HG03064 (cell line): ENCODE results near the gene RAI14.
"Not testable (repeated sequence)": the region's sequence is repeated elsewhere in the genome, so short reads cannot be mapped to it uniquely, and the experiment has no call there.

Source experiments
- ATAC-seq: cut with Tn5 transposase; IDR thresholded peaks from one replicate; pipeline ENCODE4 v1.9.1; 2021; ENCODE audit warnings: low read depth; ENCODE audit not compliant: unreplicated experiment

The RAI14 gene

DNA sequence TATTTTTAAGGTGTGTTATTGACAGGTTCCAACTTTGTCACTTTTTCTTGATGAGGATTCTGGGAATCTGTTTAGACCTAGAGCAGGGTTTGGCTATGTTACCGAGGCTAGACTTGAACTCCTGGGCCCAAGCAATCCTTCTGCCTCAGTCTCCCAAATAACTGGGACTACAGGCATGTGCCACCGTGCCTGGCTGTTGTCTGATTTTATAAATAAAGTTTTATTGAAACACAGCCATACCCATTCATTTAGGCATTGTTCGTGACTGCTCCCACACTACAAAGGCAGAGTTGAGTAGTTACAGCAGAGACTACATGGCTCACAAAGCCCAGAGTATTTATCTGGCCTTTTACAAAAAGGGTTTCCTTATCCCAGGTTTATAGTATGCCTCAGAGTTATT, 102.4 kb downstream of the RAI14 start:
- ATAC-seq = no peak

DNA sequence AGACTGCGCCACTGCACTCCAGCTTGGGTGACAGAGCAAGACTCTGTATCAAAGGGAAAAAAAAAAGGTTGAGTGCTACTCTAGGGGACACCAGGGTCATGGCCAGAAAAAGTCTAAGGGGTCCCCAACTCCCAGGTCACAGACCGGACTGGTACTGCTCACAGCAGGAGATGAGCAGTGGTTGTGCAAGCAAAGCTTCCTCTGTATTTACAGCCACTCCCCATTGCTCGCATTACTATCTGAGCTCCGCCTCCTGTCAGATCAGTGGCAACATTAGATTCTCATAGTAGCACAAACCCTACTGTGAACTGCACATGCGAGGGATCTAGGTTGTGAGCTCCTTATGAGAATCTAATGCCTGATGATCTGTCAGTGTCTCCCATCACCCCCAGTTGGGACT, 103.1 kb downstream of the RAI14 start:
- ATAC-seq = not testable (repeated sequence)

DNA sequence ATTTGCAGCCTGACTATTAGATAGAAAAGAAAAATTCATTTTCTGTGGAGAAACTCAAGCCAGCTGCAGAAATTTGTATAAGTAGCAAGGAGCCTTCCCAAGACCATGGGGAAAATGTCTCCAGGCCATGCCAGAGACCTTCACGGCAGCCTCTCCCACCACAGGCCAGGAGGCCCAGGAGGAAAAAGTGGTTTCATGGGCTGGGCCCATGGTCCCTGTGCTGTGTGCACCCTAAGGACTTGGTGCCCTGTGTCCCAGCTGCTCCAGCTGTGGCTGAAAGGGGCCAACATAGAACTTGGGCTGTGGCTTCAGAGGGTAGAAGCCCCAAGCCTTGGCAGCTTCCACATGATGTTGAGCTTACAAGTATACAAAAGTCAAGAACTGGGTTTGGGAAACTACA, 109.5 kb downstream of the RAI14 start:
- no peak for ATAC-seq

DNA sequence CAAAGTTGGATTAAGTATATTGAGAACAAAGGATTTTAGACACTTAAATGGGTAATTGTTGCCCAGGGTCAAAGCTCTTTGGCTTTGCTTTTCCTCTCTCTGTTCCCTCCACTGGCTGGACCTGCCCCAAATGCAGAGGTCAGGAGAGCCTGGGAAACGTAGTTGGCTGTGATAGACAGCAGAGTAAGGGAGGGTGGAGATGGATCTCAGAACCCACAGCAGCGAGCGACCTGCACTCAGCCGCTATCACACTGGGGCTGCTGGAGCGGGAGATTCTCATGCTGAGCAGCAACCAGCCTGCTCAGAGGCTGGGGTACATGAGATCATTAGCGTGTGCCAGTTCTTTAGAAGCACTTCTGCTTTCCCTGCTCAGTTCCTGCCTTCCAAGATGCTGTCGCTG, 111.1 kb downstream of the RAI14 start:
- no peak for ATAC-seq

DNA sequence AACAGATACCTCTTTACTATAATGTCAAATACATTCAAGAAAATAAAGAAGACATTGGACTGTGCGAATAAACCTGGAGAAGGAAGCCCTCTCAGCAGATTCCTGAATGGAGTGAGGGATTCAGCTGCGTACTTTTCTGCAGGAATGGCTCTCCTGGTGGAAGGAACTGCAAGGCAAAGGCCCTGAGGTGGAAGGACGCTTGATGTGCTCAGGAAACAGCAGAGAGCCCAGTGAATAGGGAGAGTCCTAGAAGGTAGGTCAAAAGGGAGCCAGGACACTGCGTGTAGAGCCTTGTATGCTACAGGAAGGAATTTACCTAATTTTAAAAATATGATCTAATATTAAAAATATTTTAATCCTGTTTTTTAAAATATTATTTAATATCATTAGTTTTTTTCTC, 114.4 kb downstream of the RAI14 start:
- ATAC-seq = no peak

DNA sequence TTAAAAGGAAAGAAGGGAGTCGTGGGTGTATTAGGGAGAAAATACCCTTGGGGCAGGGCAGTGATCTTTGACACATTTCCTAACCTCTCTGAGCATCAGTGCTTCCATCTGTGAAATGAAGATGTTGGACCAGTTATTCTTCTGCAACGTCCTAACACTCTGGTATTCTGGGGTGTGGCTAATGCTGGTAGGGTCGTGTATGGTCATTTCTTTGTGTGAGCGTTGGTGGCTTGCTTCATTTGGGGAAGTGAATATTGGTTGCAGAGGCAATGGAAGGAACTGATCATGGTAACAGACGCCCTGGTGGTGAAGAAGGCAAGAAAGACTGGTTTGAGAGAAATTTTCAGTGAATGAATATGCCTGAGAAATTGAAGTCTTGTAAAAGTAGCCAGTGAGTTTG, 114.9 kb downstream of the RAI14 start:
- no peak for ATAC-seq

DNA sequence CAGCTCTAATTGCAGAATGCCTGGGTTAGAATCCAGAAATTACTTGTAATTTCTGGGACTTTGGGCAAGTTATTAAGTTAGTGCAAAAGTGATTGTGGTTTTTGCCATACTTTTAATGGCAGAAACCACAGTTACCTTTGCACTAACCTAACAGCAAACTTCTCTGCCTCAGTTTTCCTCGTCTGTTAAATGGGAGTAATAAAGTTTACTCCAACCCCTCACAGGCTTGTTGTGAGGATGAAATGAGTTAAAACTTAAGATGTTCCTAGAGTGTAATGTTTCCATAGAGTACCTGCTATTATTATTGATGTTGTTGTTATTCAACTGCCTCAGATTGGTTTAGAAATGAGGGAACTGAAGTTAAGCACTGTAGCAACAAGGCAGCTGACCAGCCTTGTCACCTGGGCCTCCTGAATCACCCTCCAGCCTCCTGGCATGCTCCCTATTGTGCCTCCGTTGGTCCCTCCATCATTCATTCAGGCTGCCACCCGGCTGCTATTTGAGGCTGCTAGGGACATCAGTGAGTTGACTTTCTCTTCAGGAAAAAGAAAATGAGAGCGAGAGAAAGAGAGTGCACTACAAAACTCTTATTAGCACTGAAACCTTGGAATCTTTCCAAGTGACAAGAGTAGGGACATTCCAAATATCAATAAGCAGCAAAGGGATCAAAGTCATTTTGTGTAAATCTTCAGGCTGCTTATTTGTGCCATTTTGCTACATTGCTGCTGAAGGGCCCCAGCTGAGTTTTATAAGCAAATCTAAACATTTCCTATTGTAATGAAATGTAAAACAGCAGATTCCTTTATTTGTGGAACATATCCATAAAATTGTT, 116.4 kb downstream of the RAI14 start:
- no peak for ATAC-seq

DNA sequence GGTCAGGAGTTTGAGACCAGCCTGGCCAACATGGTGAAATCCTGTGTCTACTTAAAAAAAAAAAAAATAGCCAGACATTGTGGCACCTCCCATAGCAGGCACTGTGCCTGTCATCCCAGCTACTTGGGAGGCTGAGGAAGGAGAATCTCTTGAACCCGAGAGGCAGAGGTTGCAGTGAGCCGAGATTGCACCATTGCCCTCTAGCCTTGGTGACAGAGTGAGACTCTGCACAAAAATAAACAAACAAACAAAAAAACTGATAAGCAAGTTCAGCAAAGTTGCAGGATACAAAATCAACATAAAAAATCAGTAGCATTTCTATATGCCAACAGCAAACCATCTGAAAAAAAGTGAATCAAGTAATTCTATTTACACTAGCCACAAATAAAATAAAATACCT, 118.0 kb downstream of the RAI14 start:
- no peak for ATAC-seq

DNA sequence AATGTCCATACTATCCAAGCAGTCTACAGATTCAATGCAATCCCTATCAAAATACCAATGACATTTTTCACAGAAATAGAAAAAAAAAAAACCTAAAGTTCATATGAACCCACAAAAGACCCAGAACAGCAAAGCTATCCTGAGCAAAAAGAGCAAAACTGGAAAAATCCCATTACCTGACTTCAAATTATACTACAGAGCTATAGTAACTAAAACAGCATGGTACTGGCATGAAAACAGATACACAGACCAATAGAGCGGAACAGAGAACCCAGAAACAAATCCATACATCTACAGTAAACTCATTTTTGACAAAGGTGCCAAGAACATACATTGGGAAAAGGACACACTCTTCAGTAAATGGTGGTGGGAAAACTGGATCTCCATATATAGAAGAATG, 118.5 kb downstream of the RAI14 start:
- not testable (repeated sequence) for ATAC-seq

DNA sequence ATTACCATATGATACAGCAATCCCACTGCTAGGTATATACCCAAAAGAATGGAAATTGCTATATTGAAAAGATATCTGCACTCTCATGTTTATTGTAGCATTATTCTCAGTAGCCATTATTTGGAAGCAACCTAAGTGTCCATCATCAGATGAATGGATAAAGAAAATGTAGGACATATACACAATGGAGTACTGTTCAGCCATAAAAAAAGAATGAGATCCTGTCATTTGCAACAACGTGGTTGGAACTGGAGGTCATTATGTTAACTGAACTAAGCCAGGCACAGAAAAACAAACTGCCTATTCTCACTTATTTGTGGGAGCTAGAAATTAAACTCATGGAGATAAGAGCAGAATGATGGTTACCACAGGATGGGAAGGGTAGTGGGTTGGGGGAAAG, 119.8 kb downstream of the RAI14 start:
- no peak for ATAC-seq

DNA sequence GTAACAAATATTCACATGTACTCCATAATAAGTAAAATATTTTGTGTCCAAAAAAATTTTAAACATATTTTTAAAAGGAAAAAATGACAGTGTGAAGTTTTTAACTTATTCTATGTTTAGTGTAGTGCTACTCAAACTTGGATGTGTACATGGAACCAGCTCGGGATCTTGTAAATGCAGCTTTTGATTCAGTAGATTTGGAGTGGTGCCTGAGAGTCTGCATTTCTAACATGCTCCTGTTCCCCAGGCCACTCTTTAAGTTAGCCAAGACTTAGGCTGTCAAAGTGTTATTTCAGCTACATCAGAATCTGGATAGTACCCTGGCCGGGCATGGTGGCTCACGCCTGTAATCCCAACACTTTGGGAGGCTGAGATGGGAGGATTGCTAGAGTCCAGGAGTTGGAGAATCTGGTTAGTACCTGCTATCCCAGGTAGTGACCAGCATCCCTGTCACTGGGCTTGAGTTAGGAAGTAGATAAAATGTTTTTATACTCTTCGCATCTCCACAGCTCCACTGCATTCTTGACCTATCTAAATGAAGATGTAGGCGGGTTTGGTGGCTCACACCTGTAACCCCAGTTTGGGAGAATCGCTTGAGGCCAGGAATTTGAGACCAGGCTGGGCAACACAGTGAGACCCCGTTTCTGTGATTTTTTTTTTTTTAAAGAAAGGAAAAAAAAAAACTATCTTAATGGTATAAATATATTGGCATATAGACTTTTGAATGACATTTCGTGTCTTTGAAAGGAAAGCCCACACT, 122.1 kb downstream of the RAI14 start:
- no peak for ATAC-seq

DNA sequence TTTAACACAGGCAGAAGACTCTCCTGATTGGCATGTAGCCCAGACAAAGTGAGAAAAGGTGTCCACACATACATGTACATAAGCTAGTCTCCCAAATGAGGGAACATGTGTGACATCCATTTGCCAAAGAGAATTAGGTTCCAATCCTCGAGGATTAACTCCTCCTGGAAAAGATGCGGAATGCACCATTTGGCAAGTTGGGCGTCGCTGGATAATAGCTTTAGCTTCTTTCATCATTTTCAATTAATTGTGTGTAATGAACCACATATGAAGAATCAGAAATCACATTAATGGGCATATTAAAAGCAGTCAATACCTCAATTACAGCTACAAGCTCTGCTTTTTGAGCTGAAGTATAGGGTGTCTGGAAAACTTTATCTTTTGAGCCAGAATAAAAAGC, 127.8 kb downstream of the RAI14 start:
- not testable (repeated sequence) for ATAC-seq

DNA sequence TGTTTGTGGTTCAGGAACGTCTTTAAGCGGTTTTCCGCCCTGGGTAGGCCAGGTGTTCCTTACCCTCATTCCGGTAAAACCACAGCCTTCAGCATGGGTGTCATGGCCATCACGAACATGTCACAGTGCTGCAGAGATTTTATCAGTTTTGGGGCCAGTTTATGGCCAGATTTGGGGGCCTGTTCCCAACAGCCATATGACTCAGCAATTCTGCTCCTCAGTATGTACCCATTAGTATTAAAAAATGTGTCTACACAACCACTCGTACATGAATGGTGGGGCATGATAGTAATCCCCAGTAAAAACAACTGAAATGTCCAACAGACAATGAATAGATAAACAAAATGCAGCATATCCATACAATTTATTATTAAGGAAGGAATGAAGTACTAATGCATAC, 130.9 kb downstream of the RAI14 start:
- no peak for ATAC-seq

DNA sequence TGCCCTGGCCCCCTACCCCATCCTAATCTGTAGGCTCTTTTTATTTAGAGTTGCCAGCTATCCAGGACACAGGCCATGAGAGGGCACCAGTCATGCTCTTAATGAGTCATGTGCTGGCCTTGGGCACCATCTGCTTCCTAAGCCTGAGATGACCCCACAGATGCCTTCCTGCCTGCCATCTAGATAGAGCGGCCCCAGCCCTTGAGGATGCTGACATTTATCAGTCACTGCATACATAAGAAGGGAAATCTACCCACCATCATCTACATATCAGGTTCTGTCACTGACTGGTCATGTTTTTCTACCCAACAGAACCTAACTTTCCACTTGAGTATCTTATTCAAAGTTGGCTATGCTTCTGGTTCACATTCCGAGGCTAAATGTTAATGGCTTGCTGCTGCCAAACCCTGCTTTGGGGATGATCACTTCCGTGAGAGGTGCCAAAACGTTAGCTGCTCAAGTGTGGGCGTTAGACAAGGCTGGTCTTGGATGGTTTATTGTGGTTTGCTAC, 132.9 kb downstream of the RAI14 start:
- ATAC-seq = no peak

DNA sequence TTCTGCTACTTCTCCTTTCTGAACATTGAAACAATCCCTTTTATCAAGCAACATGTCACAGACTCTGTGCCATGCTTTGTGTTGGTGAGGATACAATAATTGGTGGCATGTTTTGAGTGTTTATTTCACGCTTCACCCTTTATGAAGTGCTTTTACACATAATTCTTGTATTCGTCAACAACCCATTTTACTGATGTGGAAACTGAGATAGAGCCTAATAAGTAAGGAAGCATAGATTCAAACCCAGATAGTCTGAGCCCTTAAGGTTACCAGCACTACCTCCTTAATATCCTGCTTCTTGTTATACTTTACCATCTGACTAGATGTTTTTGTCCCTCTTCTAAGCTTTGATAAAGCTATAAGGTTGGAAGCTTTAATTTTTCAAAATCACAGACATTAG, 133.5 kb downstream of the RAI14 start:
- ATAC-seq = no peak

DNA sequence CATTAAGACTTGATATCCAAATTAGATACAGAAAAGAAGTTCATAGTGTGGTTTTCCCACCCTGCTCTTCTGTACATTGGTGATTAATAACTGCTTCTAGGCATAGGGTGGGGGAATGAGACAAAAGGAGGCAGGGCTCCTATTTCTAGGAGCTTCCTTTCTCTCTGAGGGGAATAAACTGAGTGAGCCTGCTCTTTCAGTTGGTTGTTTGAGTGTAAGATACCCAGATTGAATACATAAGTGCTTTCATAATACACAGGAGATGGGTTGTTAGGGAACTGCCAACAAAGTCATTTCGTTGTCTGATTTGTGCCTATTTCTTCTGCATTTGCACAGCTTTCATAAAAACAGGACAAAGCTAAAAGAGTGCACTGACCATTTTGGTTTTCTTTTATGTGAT, 133.9 kb downstream of the RAI14 start:
- ATAC-seq = no peak

DNA sequence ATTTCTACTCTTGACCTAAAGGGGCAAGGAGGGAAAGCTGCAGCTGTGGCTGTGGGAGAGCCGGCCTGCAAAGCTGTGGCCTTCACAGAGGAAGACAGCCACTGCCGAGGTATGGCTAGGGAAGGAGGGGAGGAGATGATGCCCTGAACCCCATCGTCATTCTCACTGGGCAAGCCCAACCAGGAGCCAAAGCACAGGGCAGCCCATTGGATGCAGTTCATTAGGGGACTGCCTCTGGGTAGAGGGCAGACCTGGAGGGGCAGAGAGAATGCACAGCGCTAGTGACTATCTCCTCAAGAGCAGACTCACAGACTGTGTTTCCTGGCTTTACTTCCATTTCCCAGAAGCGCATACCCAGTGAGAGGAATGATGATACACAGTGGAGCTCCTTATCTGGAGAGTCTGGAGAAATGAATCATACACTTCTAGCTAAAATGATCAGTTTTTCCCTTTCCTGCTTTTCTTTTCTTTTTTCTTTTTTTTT, 135.7 kb downstream of the RAI14 start:
- ATAC-seq = no peak

DNA sequence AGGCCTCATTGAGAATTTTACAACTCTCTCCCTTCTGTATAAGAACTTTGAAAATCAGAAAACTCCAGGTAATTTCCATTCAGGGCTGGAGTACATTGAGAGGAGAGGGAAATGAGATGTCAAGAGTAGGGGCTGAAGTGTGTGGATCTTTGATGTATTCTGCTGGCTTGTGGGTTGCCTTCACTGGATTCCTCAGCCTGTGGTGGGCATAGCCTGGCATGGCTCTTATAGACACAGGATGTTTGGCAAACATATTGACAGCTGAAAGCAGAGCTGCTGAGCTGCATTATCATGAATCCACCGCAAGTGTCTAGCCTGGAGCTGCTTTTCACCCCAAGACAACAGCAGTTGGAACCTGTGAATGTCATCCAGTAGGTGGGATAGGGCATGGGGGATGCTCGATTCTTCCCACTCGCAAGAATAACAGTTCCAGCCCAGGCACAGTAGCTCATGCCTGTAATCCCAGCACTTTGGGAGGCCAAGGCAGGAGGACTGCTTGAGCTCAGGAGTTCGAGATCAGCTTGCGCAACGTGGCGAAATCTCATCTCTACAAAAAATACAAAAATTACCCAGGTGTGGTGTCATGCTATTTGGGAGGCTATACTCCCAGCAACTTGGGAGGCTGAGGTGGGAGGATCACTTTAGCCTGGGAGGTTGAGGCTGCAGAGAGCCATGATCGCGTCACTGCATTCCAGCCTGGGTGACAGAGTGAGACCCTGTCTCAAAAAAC, 146.9 kb downstream of the RAI14 start:
- no peak for ATAC-seq

DNA sequence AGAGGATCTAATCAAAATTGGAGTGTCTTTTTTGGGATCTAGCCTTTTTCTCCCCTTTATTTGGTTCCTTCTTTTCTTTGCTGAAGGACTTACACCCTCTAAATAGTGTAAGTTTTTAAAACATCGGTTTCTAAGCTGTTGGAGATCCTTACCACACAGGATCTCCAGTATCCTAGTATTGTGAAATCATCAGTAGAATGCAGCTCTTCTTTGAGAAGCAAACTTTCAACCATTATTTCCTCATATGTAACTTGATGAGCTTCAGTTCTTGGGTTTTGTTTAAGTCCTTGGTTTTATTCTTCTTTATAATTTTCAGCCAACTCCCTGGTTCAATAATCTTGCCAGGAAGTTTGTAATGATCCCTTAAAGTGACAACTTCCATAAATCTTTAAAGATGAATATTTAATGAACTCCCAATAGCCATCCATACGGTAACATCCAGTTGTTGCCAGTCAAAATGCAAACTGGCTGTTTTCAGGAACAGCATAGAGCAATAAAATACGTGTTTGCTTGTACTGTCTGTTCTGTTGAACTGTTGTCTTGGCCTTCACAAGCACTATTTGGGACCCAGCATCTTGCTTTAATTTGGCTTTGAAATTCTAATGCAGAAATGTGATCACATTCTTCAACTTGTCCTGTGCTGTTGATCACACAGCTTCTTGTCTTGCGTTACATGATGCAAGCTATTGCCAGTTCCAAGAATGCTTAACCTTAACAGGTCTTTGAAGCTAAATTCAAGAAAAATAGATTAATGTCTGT, 148.0 kb downstream of the RAI14 start:
- ATAC-seq = no peak

DNA sequence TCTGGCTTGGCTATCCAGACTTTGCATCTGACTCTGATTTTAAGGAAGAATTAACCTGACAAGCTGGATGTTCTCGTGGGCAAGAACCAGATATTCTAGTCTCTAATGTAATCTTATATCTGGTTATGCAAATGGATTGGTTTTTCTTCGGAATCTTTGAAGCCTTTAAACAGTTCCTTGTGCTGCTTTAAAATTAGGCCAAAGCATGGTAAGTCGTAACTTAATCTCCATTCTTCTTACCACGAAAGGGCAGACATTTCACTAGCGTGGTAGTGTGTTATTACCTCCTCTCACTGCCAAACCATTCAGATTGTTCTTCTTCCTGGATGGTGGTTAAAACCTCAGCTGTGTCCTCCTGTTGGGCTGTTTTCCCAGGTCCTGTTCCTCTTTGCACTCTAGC, 148.8 kb downstream of the RAI14 start:
- ATAC-seq = no peak
